SJSA1 (cell line): ENCODE results near the gene TP53INP2. TPM values are rescaled to one million over a fixed set of nuclear protein-coding genes. Genes with fewer than 3 reads are reported as not detected.
"Not testable (repeated sequence)": the region's sequence is repeated elsewhere in the genome, so short reads cannot be mapped to it uniquely, and the experiment has no call there.

ENCODE experiments used
- DNase-seq, 2 experiments: peaks; one replicate each; pipeline ENCODE4 v3.0.0-alpha.2; 2015 to 2020; ENCODE audit warnings: low spot score in 2 of 2, low read depth in 1 of 2
- H3K27ac ChIP-seq: fragments of 250-450 bp; sonication (Bioruptor Pico); 2 replicates; pipeline ENCODE4 v1.5.1; 2020; ENCODE audit warnings: mild to moderate bottlenecking, moderate library complexity
- H3K27me3 ChIP-seq: fragments of 250-450 bp; sonication (Bioruptor Pico); replicated peaks from 2 replicates; pipeline ENCODE4 v1.5.1; 2020; ENCODE audit warnings: mild to moderate bottlenecking, moderate library complexity
- H3K36me3 ChIP-seq: fragments of 250-450 bp; sonication (Bioruptor Pico); 2 replicates; pipeline ENCODE4 v1.5.1; 2020; ENCODE audit warnings: mild to moderate bottlenecking
- H3K4me1 ChIP-seq: fragments of 250-450 bp; sonication (Bioruptor Pico); replicated peaks from 2 replicates; pipeline ENCODE4 v1.6.1; 2021; ENCODE audit warnings: mild to moderate bottlenecking
- H3K4me3 ChIP-seq: fragments of 250-450 bp; sonication (Bioruptor Pico); 2 replicates; pipeline ENCODE4 v1.5.1; 2020; ENCODE audit warnings: mild to moderate bottlenecking
- H3K9me3 ChIP-seq: fragments of 250-450 bp; sonication (Bioruptor Pico); replicated peaks from 2 replicates; pipeline ENCODE4 v1.5.1; 2020; ENCODE audit warnings: mild to moderate bottlenecking
- total RNA-seq: library from RNA; depleted of rRNA; stranded (reverse); fragments of >200 nt; shearing (Covaris generic); gene quantifications from 2 replicates; pipeline ENCODE4 v1.2.3, GENCODE V29; 2014

Gene TP53INP2
- total RNA-seq, 1 experiment from 2014 or later: 2.9 TPM

GRCh38 chr20:34709831-34710567 is 5.9 kb downstream of the TP53INP2 start:
- no peak overlapping the region for H3K27ac ChIP-seq
- peak; percentile 44 to 48 for DNase-seq

GRCh38 chr20:34710568-34710839 is 6.4 kb downstream of the TP53INP2 start:
- Histone ChIP-seq H3K27ac (no peak overlapping the region), H3K9me3 (no peaks in the 10 kb centered on the region), H3K27me3 (no peaks in the 10 kb centered on the region), H3K36me3 (peaks cover 33% of the 10 kb centered on the region), H3K4me3 (no peak overlapping the region), H3K4me1 (peaks cover 16% of the 10 kb centered on the region)
- no peak for DNase-seq

More at GRCh38 chr20:34709831-34710567, 5.9 kb downstream of the TP53INP2 start:
- H3K27me3 ChIP-seq: no peaks in the 10 kb centered on the region
- H3K4me1 ChIP-seq: peaks cover 18% of the 10 kb centered on the region
- peak overlapping the region; percentile 23 for H3K4me3 ChIP-seq
- H3K9me3 ChIP-seq: no peaks in the 10 kb centered on the region
- H3K36me3 ChIP-seq: peaks cover 28% of the 10 kb centered on the region

GRCh38 chr20:34710861-34711574 is 6.9 kb downstream of the TP53INP2 start:
- H3K4me3 ChIP-seq: no peak overlapping the region
- H3K4me1 ChIP-seq: peaks cover 16% of the 10 kb centered on the region
- peaks cover 34% of the 10 kb centered on the region for H3K36me3 ChIP-seq
- H3K9me3 ChIP-seq: no peaks in the 10 kb centered on the region
- DNase-seq: no peak
- H3K27me3 ChIP-seq: no peaks in the 10 kb centered on the region
- H3K27ac ChIP-seq: no peak overlapping the region

GRCh38 chr20:34711813-34712430 is 7.8 kb downstream of the TP53INP2 start:
- peaks cover 35% of the 10 kb centered on the region for H3K36me3 ChIP-seq
- no peak overlapping the region for H3K27ac ChIP-seq
- H3K4me3 ChIP-seq: no peak overlapping the region
- DNase-seq: no peak
- H3K4me1 ChIP-seq: peaks cover 16% of the 10 kb centered on the region
- no peaks in the 10 kb centered on the region for H3K9me3 ChIP-seq
- H3K27me3 ChIP-seq: no peaks in the 10 kb centered on the region

GRCh38 chr20:34712525-34713192 is 8.5 kb downstream of the TP53INP2 start:
- DNase-seq: no peak
- H3K27ac ChIP-seq: no peak overlapping the region
- H3K4me3 ChIP-seq: no peak overlapping the region
- H3K4me1 ChIP-seq: peaks cover 16% of the 10 kb centered on the region
- no peaks in the 10 kb centered on the region for H3K27me3 ChIP-seq
- peaks cover 42% of the 10 kb centered on the region for H3K36me3 ChIP-seq
- no peaks in the 10 kb centered on the region for H3K9me3 ChIP-seq

GRCh38 chr20:34713194-34713943 is 9.2 kb downstream of the TP53INP2 start:
- Histone ChIP-seq H3K36me3 (peaks cover 47% of the 10 kb centered on the region), H3K4me3 (no peak overlapping the region), H3K27ac (no peak overlapping the region), H3K9me3 (no peaks in the 10 kb centered on the region), H3K27me3 (no peaks in the 10 kb centered on the region), H3K4me1 (peaks cover 16% of the 10 kb centered on the region)
- DNase-seq: peak; percentile 88 to 93

GRCh38 chr20:34713944-34714515 is 9.9 kb downstream of the TP53INP2 start:
- H3K27ac ChIP-seq, DNase-seq, H3K4me3 ChIP-seq, H3K9me3 ChIP-seq, H3K27me3 ChIP-seq: not testable (repeated sequence)
- Histone ChIP-seq H3K4me1 (peaks cover 16% of the 10 kb centered on the region), H3K36me3 (peaks cover 52% of the 10 kb centered on the region)

GRCh38 chr20:34715384-34715783 is 11.2 kb downstream of the TP53INP2 start:
- Histone ChIP-seq H3K9me3 (no peaks in the 10 kb centered on the region), H3K27ac (no peak overlapping the region), H3K36me3 (peaks cover 52% of the 10 kb centered on the region), H3K27me3 (no peaks in the 10 kb centered on the region), H3K4me3 (no peak overlapping the region), H3K4me1 (peaks cover 16% of the 10 kb centered on the region)
- DNase-seq: no peak

- peaks cover 46% of the 10 kb centered on the region for H3K36me3 ChIP-seq
- no peak for DNase-seq
- H3K27me3 ChIP-seq: no peaks in the 10 kb centered on the region
- H3K4me1 ChIP-seq: peaks cover 16% of the 10 kb centered on the region
- H3K4me3 ChIP-seq: no peak overlapping the region
- no peak overlapping the region for H3K27ac ChIP-seq
- no peaks in the 10 kb centered on the region for H3K9me3 ChIP-seq
Observed at GRCh38 chr20:34716921-34717229, 12.7 kb downstream of the TP53INP2 start.

GRCh38 chr20:34717230-34718095 is 13.3 kb downstream of the TP53INP2 start:
- Histone ChIP-seq H3K4me3 (no peak overlapping the region), H3K4me1 (peaks cover 16% of the 10 kb centered on the region), H3K9me3 (no peaks in the 10 kb centered on the region), H3K36me3 (peaks cover 40% of the 10 kb centered on the region), H3K27ac (no peak overlapping the region), H3K27me3 (no peaks in the 10 kb centered on the region)
- DNase-seq: no peak

GRCh38 chr20:34719242-34720017 is 15.3 kb downstream of the TP53INP2 start:
- not testable (repeated sequence) for H3K27me3 ChIP-seq, H3K4me1 ChIP-seq, H3K9me3 ChIP-seq, DNase-seq, H3K27ac ChIP-seq, H3K4me3 ChIP-seq
- peaks cover 38% of the 10 kb centered on the region for H3K36me3 ChIP-seq

- no peak overlapping the region for H3K4me3 ChIP-seq
- no peak overlapping the region for H3K27ac ChIP-seq
- no peak for DNase-seq
- no peaks in the 10 kb centered on the region for H3K4me1 ChIP-seq
- no peaks in the 10 kb centered on the region for H3K27me3 ChIP-seq
- H3K36me3 ChIP-seq: peaks cover 38% of the 10 kb centered on the region
- no peaks in the 10 kb centered on the region for H3K9me3 ChIP-seq
Observed at GRCh38 chr20:34720266-34720665, 16.1 kb downstream of the TP53INP2 start.
